ENCODE results near the gene CBL. TPM values are rescaled to one million over a fixed set of nuclear protein-coding genes. Genes with fewer than 3 reads are reported as not detected.

CBL gene
- total RNA-seq, 1 donor from 2014 or later, result 40.5 TPM

DNA sequence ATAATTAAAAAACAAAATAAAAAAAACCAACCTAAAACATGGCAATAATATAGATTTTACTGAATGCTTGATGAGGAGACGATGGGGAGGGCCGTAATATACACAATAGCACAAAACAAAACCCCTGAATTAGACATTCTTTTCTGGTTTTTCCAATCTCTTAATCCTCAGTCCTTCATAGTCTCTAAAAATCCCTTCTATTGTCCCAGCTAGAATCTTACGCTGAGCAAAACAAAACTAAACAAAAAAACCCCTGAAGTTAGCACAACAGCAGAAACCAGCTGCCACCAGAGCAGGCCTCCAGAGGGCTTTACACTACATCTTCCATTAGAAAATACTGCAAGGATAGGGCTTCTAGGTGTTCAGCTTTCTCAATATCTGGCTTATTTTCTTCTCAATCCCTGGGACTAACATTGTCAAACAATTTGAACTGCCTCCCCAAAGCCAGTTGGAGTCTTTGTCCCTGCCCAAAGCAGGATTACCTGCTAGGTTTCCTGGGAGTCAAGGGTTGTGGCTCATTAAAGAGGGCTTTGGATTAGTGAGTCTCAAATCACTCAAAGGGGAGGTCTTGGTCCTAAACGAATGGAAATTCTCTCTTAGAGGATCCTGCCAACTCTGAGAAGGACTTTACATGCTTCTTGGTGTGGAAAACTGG lies 126.1 kb downstream of the CBL start:
- TF ChIP-seq, protein P1, sequence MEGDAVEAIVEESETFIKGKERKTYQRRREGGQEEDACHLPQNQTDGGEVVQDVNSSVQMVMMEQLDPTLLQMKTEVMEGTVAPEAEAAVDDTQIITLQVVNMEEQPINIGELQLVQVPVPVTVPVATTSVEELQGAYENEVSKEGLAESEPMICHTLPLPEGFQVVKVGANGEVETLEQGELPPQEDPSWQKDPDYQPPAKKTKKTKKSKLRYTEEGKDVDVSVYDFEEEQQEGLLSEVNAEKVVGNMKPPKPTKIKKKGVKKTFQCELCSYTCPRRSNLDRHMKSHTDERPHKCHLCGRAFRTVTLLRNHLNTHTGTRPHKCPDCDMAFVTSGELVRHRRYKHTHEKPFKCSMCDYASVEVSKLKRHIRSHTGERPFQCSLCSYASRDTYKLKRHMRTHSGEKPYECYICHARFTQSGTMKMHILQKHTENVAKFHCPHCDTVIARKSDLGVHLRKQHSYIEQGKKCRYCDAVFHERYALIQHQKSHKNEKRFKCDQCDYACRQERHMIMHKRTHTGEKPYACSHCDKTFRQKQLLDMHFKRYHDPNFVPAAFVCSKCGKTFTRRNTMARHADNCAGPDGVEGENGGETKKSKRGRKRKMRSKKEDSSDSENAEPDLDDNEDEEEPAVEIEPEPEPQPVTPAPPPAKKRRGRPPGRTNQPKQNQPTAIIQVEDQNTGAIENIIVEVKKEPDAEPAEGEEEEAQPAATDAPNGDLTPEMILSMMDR (IDR thresholded peaks at IDR 0.05; ENCODE audit: partially characterized antibody, unreplicated experiment), result no peak
- H3K27ac Mint-ChIP-seq (ENCODE audit: unreplicated experiment), result no peak overlapping the region
- peaks cover 5% of the 10 kb centered on the region for H3K4me1 Mint-ChIP-seq (ENCODE audit: low read depth, unreplicated experiment)
- H3K9me3 Mint-ChIP-seq (ENCODE audit: unreplicated experiment), result peaks cover 2% of the 10 kb centered on the region
- no peak for DNase-seq
- H3K36me3 Mint-ChIP-seq (ENCODE audit: unreplicated experiment), result no peaks in the 10 kb centered on the region
- no peak overlapping the region for H3K4me3 Mint-ChIP-seq (ENCODE audit: unreplicated experiment)
- peaks cover 2% of the 10 kb centered on the region for H3K27me3 Mint-ChIP-seq (ENCODE audit: unreplicated experiment)

DNA sequence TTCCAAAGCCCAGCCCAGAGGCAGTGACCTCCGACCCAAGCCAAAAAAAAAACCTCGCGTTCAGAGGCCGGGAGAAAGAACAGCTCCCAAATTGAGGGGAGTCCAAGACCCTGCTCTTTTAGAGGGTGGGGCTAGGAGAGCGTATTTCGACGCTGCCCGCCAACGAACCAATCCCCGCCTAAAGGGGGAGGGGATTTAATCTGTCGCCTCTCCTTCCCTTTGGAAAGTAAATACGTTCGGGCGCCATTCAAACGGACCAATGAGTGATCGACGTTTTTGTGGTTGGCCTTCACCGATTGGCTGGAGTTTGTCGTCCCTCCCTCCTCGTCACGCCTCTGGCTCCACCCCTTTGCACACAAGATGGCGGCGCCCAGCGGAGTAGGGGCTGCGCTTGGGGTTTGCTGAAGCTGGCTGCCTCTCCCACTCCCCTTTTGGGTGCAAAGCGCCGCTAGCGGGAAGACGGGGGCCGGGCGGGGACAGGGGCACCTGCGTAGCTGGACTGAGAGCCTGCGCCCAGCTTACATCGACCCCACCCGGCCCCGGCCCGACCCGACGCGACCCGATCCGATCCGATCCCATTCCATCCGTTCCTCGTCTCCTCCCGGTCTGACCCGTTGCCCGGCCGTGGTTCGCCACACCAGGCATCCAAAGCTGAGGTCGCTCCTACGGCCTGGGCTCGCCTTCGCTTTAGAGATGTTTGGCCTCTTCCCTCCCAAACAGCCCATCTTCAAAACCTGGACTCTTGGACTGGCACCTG lies 128.2 kb downstream of the CBL start, which contains the start of gene RNF26:
RNF26 (plus strand) TSS at position 354 of the 757 bp plus-strand sequence. CDS start 596 bp downstream, outside the sequence.
- H3K27ac Mint-ChIP-seq (ENCODE audit: unreplicated experiment), result peak within 1 kb of the TSS; percentile 99
- H3K36me3 Mint-ChIP-seq (ENCODE audit: unreplicated experiment), result no peaks in the 10 kb centered on the region
- peak; percentile 91 for DNase-seq

DNA sequence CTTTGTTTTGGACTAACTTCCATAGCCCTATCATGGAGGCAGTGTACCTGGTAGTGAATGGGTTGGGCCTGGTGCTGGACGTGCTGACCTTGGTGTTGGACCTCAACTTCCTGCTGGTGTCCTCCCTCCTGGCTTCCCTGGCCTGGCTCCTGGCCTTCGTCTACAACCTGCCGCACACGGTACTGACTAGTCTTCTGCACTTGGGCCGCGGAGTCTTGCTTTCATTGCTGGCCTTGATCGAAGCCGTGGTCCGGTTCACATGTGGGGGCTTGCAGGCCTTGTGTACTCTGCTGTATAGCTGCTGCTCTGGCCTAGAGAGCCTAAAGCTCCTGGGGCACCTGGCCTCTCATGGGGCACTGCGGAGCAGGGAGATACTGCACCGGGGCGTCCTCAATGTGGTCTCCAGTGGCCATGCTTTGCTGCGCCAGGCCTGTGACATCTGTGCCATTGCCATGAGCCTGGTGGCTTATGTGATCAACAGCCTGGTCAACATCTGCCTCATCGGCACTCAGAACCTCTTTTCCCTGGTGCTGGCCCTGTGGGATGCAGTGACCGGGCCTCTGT lies 129.0 kb downstream of the CBL start:
- Mint-ChIP-seq H3K9me3 (ENCODE audit: unreplicated experiment) (peaks cover 2% of the 10 kb centered on the region), H3K27ac (ENCODE audit: unreplicated experiment) (peak overlapping the region; percentile 99), H3K4me3 (ENCODE audit: unreplicated experiment) (peak overlapping the region; percentile 100), H3K27me3 (ENCODE audit: unreplicated experiment) (peaks cover 6% of the 10 kb centered on the region), H3K4me1 (ENCODE audit: low read depth, unreplicated experiment) (peaks cover 10% of the 10 kb centered on the region), H3K36me3 (ENCODE audit: unreplicated experiment) (no peaks in the 10 kb centered on the region)
- TF ChIP-seq, protein P1 (IDR thresholded peaks at IDR 0.05; ENCODE audit: partially characterized antibody, unreplicated experiment), result no peak
- no peak for DNase-seq

More for the DNA sequence above, 128.2 kb downstream of the CBL start, which contains the start of gene RNF26:
- Mint-ChIP-seq H3K4me3 (ENCODE audit: unreplicated experiment) (peak within 1 kb of the TSS; percentile 100), H3K27me3 (ENCODE audit: unreplicated experiment) (peaks cover 4% of the 10 kb centered on the region), H3K9me3 (ENCODE audit: unreplicated experiment) (peaks cover 2% of the 10 kb centered on the region), H3K4me1 (ENCODE audit: low read depth, unreplicated experiment) (peaks cover 10% of the 10 kb centered on the region)
- TF ChIP-seq, protein P1 (IDR thresholded peaks at IDR 0.05; ENCODE audit: partially characterized antibody, unreplicated experiment), result no peak

DNA sequence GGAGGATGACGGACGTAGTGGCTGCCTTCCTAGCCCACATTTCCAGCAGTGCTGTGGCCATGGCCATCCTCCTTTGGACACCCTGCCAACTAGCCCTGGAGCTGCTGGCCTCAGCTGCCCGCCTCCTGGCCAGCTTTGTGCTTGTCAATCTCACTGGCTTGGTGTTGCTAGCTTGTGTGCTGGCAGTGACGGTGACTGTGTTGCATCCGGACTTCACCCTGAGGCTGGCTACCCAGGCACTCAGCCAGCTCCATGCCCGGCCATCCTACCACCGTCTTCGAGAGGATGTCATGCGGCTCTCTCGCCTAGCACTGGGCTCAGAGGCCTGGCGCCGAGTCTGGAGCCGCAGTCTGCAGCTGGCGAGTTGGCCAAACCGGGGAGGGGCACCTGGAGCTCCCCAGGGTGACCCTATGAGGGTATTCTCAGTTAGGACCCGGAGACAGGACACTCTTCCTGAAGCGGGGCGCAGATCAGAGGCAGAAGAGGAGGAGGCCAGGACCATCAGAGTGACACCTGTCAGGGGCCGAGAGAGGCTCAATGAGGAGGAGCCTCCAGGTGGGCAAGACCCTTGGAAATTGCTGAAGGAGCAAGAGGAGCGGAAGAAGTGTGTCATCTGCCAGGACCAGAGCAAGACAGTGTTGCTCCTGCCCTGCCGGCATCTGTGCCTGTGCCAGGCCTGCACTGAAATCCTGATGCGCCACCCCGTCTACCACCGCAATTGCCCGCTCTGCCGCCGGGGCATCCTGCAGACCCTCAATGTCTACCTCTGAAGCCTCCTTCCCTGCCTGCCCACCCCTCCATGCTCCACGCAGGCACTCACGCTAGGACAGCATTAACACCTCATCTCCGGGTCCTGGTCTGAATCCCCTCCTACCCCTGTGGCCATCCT lies 129.8 kb downstream of the CBL start:
- TF ChIP-seq, protein P1 (IDR thresholded peaks at IDR 0.05; ENCODE audit: partially characterized antibody, unreplicated experiment), result no peak
- Mint-ChIP-seq H3K4me3 (ENCODE audit: unreplicated experiment) (peak overlapping the region; percentile 100), H3K27ac (ENCODE audit: unreplicated experiment) (no peak overlapping the region), H3K27me3 (ENCODE audit: unreplicated experiment) (peaks cover 6% of the 10 kb centered on the region), H3K4me1 (ENCODE audit: low read depth, unreplicated experiment) (peaks cover 10% of the 10 kb centered on the region), H3K9me3 (ENCODE audit: unreplicated experiment) (peaks cover 4% of the 10 kb centered on the region), H3K36me3 (ENCODE audit: unreplicated experiment) (no peaks in the 10 kb centered on the region)
- DNase-seq, result no peak

Data from glutamatergic neuron (in vitro differentiated cells).